LNCAP (cell line): ENCODE data around the gene POU6F1.

Source experiments
- TF ChIP-seq, protein P1 (sequence below): fragments of 450-650 bp; IDR thresholded peaks from 2 replicates; pipeline ENCODE4 v1.5.1; 2017; ENCODE audit warnings: mild to moderate bottlenecking

POU6F1 gene

GRCh38 chr12:51163795-51164194 lies 54.1 kb downstream of the POU6F1 start:
- TF ChIP-seq, protein P1, sequence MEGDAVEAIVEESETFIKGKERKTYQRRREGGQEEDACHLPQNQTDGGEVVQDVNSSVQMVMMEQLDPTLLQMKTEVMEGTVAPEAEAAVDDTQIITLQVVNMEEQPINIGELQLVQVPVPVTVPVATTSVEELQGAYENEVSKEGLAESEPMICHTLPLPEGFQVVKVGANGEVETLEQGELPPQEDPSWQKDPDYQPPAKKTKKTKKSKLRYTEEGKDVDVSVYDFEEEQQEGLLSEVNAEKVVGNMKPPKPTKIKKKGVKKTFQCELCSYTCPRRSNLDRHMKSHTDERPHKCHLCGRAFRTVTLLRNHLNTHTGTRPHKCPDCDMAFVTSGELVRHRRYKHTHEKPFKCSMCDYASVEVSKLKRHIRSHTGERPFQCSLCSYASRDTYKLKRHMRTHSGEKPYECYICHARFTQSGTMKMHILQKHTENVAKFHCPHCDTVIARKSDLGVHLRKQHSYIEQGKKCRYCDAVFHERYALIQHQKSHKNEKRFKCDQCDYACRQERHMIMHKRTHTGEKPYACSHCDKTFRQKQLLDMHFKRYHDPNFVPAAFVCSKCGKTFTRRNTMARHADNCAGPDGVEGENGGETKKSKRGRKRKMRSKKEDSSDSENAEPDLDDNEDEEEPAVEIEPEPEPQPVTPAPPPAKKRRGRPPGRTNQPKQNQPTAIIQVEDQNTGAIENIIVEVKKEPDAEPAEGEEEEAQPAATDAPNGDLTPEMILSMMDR = no peak

DNA sequence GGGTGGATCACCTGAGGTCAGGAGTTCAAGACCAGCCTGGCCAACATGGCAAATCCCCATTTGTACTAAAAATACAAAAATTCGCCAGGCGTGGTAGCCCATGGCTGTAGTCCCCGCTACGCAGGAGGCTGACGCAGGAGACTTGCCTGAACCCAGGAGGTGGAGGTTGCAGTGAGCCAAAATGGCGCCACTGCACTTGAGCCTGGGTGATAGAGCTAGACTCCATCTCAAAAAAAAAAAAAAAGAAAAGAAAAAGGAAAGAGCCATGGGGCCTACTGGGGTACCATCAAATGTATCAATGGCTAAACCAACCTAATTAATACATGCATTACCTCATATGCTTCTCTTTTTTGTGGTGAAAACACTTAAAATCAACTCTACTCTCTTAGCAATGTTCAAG lies 55.6 kb downstream of the POU6F1 start:
- TF ChIP-seq, protein P1 = no peak

DNA sequence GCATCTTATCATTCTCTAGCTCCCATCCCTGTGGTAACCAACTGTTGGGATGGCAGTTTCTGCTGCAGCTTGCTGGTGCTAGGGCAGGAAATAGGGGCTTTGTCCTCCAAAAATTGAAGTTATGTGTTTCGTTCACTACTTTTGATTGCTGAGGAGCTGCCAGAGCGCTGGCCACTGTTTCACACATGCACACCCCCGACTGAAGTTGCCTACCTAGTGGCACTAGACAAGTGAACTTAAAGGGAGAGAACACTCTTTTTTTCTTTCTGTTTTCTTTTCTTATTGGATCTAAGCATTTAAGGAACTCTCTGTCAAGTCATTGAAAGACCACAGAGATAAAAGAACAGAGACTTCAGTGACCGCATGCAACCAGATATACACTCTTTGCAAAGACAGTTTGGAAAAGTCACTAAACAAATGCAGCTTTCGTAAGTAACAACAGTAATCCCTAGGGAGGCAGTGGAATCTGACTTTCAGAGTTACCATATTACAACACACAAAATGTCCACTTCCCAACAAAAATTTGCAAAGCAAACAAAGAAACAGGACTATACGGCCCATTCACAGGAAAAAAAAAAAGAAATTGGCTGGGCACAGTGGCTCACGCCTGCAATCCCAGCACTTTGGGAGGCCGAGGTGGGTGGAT lies 56.9 kb downstream of the POU6F1 start:
- TF ChIP-seq, protein P1 = no peak

DNA sequence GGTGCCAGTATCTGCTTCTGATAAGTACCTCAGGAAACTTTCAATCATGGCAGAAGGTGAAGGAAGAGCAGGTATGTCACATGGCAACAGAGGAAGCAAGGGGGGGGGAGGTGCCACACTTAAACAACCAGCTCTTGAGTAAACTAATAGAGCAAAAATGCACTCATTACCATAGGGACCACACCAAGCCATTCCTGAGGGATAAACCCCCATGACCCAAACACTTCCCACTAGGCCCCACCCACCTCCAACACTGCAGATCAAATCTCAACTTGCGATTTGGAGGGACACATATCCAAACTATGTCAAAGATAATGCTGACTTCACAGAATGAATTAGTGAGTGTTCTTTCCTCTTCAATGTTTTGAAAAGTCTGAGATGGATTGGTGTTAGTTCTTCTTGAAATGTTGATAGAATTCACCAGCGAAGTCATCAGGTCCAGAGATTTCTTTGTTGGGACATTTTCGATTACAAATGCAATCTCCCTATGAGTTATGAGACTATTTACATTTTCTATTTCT lies 61.6 kb downstream of the POU6F1 start:
- TF ChIP-seq, protein P1 = no peak

DNA sequence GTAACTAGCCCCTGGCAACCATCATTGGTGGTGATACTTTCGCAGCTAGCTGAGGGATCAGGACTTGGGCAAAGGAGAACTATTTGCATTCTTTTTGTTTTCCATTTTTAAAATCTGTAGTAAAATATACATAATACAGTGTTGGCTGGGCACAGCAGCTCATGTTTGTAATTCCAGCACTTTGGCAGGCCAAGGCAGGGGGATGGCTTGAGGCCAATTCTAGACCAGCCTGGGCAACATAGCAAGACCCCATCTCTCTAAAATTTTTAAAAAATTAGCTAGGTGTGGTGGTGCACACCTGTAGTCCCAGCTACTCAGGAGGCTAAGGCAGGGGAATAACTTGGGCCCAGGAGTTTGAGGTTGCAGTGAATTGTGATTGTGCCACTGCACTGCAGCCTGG lies 64.9 kb downstream of the POU6F1 start:
- TF ChIP-seq, protein P1 = no peak

DNA sequence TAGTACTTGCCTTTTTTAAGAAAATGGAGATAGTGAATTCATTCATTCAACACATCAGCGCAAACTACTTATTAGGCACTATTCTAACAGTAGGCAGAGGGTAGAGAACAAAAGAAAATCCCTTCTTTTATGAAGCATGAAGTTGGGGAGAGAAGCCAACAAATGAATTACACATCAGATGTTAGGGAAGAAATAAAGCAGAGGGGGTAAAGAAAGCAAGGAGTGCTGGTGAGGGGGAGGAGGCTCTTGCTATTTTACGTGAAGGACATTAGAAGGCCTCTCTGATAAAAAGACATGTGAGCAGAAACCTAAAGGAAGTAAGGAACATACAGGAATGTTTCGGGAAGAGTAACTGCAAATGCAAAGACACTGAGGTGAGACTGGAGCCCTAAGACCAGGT lies 67.1 kb downstream of the POU6F1 start:
- TF ChIP-seq, protein P1 = no peak

- TF ChIP-seq, protein P1 = no peak
Observed at GRCh38 chr12:51147309-51147708, 70.6 kb downstream of the POU6F1 start.
